Retina (tissue), 1 donor: ENCODE measurements around the gene GRM2.
"Not testable (repeated sequence)": the region's sequence is repeated elsewhere in the genome, so short reads cannot be mapped to it uniquely, and the experiment has no call there.

Experiments used
- DNase-seq: peaks from one replicate; pipeline ENCODE4 v3.0.0-alpha.2; 2016

Gene GRM2

DNA sequence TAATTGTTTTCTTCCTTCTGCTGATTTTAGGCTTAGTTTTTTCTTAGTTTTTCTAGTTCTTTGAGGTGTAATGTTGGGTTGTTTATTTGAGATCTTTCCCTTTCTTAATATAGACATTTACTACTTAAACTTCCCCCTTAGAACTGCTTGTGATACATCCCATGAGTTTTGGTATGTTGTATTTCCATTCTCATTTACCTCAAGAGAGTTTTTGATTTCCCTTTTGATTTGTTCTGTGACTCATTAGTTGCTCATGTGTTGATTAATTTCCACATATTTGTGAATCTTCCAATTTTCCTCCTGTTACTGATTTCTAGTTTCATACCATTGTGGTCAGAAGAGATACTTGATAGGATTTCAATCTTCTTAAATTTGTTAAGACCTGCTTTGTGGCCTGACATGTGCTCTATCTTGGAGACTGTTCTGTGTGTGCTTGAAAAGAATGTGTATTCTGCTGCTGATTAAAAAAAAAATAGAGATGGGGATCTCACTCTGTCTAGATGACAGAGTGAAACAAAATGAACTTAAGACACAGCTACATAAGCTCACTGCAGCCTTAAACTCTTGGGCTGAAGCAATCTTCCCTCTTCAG lies 22.3 kb downstream of the GRM2 start:
- no peak for DNase-seq

DNA sequence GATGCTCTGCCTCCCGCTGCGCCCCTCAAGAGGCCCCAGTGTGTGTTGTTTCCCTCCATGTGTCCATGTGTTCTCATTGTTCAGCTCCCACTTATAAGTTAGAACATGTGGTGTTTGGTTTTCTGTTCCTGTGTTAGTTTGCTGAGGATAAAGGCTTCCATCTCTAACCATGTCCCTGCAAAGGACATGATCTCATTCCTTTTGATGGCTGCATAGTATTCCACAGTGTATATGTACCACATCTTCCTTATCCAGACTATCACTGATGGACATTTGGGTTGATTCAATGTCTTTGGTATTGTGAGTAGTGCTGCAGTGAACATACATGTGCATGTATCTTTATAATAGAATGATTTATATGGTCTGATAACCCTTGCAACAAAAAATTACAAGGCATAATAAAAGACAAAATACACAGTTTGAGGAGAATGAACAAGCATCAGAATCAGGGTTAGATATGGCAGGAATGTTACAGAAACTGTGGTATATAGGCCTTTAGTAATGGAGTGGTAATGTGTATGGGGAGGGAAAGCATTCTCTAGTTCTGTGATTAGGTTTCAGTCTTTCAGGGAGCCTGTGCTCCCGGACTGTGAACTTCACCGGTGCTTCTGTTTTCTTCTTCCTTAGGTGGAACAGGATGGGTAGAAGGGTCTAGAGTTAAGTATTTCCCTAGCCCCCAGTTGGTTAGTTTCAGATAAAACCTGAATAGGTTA lies 27.1 kb downstream of the GRM2 start:
- no peak for DNase-seq

DNA sequence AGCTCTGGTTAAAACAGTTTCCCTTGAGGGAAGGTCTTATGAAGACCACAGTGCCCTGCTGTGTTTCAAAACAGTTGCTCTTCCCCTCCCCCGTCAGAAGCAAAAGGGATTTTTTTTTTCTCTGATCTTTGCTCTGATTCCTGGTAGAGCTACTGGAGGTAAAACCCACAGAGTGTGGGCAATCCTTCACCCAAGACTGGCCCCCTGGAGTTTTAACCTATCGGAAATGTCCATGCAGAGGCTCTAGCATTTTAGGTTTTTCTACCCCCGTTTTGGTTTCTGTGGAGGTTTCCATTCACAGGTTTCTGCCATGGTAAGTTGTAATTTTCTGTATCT lies 27.7 kb downstream of the GRM2 start:
- DNase-seq: no peak

DNA sequence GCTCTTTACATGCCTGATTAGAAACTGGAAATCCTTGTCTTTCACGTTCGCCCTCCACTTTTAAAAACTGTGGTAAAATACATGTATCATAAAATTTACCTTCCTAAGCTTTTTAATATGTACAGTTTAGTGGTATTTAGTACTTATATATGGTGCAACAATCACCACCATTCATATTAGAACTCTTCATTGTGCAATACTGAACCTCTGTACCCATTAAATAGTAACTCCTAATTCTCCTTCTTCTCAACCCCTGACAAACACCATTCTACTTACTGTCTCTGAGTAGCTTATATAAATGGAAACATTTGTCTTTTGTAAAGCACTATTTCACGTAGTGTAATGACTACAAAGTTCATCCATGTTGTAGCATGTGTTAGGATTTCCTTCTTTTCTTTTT lies 28.2 kb downstream of the GRM2 start:
- DNase-seq: no peak

DNA sequence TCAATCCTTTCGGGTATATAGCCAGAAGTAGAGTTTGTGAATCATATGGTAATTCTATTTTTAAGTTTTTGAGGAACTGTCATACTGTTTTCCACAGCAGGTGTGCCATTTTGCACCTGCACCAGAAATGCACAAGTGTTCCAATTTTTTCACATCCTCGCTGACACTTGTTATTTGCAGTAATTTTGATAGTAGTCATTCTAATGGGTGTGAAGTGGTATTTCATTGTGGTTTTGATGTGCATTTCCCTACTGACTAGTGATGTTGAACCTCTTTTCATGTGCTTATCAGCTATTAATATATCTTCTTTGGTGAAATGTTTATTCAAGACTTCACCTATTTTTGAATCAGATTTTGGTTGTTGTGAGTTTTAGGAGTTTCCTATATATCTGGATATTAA lies 29.1 kb downstream of the GRM2 start:
- no peak for DNase-seq

DNA sequence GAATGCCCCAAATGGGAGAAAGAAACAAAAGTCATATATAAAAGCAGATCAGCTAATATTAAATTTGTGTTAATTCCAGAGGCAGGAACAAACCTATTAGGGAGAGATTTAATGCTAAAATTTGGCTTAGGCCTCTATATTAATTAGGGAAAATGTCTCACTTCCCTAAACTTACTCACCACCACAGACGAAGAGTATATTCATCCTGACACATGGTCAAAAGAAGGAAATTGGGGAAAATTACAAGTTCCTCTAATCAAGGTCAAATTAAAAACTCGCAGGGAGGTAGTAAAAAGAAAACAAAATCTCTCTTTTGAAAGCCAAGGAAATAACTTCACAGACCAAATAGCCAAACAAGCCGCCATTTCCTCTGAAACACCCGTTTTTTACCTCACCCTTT lies 32.2 kb downstream of the GRM2 start:
- DNase-seq: no peak

DNA sequence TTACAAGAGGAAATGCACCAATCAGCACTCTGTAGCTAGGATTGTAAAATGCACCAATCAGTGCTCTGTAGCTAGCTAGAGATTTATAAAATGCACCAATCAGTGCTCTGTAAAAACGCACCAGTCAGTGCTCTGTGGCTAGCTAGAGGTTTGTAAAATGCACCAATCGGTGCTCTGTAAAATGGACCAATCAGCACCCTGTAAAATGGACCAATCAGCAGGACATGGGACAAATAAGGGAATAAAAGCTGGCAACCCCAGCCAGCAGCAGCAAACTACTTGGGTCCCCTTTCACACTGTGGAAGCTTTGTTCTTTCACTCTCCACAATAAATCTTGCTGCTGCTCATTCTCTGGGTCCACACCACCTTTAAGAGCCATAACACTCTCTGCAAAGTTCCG lies 35.5 kb downstream of the GRM2 start:
- not testable (repeated sequence) for DNase-seq

DNA sequence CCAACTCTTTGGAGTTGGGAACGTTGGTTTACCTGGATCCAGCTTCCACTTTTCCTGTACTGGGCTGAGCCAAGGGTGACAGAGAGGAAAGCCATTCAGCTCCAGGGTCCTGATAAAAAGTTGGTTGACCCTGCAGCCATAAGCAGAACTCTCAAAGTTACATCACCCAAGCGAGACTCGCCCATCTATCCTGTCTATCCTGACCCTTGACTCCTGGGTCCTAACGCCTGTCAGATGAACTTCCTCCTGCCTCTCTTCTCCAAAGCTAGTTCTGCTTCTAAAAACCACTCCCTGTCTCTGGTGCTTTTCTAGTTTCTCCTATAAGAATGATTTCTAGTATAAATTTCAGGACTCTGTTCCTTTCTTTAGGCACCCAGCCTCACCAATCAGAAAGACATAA lies 36.1 kb downstream of the GRM2 start:
- not testable (repeated sequence) for DNase-seq

DNA sequence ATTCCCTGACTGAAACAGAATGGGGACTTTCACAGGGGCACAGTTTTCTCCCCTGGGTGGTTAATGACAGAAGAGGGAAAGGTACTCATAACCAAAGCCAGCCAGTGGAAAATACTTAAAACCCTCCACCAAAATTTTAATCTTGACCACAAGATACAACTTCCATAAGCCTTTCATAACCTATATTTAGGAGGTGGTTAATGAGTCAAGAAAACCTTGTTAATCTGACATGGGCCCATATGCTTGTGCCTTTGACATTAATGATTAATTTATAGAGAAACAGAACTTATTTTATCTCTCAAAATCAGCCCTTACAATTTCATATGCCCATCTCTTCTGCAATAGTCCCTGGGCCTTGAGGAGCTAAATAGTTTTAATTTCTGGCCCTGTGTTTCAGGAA lies 41.0 kb downstream of the GRM2 start:
- no peak for DNase-seq

DNA sequence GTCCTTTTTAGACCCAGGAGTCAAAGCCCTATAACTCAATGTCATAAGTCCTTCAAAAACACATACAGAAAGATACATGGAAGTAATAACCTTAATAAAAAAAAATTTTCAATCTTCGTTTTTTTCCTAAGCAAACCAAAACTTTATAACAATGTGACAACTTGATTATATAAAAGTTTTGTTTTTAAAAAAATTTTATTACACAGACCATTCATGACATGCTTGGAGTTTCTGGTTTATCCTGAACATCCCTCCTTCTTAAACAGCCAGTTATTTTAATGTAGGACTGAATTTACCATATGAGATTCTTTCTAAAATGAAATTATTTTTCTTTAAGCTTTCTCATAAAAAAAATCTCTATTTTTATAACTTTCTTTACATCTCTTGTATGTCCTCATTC lies 41.5 kb downstream of the GRM2 start:
- DNase-seq: no peak

DNA sequence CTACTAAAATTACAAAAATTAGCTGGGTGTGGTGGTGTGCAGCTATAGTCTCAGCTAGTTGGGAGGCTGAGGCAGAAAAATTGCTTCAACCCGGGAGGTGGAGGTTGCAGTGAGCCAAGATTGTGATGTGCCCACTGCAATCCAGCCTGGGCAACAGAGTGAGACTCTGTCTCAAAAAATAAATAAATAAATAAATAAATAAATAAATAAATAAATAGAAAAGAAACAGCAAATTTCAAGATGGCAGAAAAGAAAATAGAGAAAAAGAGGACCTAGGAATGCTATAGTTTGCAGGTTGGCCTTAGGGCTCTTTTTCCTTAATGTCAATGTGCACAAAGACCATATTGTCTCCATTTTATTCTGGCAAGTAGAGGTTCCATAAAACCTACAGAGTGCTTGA lies 44.0 kb downstream of the GRM2 start:
- no peak for DNase-seq

DNA sequence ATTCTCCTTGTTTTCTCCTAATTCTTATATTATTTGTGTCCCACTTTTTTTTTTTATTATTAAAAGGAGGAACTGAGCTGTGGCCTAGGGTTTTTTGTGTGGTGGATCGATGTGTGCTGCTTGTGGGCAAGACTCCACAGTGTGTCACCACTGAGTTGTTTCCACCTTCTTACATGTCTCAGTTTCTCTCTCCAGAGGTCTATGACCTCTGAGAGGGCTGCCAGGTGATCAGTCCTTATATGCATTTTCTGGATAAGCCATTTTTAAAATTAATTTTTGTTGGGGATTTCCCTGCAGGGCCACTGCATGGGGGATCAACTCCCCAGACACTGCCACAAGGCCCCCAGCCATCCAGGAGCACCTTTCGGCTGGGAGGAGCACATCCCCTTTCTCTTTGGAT lies 44.4 kb downstream of the GRM2 start:
- DNase-seq: no peak

DNA sequence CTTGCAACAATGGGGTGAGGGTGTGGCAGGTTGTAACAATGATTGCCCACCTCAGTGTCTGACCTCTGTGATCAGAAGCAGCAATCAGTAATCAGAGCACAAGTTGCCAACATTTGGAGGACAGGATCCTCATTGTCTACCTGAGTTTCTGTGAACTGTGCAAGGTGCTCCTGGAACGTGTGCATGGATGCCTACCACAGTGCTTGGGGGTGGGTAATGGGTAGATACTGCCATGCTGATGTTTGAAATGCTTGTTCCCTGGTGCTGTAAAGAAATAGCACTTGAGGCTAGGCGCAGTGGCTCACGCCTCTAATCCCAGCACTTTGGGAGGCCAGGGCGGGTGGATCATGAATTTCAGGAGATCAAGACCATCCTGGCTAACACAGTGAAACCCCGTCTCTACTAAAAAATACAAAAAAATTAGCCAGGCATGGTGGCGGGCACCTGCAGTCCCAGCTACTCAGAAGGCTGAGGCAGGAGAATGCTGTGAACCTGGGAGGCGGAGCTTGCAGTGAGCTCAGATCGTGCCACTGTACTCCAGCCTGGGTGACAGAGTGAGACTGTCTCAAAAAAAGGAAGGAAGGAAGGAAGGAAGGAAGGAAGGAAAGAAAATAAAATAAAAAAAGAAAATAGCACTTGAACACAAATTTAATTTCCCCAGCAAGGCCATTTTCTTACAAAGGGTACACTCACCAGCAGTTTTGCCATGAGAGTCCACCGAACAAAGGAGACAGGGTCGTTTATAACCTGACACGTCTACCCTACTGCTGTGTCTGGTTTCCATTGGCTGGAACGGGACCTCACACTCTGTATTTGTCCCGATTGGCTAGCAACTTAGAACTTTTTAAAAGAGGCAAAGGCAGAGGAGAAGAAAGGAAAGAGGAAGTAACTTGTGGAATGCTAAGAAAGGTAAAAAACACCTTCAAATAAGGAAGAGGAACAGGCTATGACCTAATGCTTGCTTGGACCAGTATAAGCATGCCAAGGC lies 47.2 kb downstream of the GRM2 start:
- DNase-seq: not testable (repeated sequence)

DNA sequence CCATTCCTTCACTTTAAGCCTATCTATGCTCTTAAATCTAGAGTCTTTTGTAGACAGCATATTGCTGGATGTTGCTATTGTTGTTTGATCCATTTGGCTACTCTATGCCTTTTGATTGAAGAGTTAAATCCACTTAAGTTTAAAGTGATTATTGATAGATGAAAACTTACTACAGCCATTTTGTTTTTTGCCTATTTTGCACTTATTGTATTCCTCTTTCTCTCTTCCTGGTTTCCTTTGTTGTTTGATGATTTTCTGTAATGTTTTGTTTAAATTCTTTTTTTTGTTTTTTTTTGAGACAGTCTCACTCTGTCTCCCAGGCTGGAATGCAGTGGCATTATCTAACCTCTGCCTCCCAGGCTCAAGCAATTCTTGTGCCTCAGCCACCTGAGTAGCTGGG lies 52.3 kb downstream of the GRM2 start:
- no peak for DNase-seq
